Measurements from ENCODE around the gene MYT1. TPM values are rescaled to one million over a fixed set of nuclear protein-coding genes. Genes with fewer than 3 reads are reported as not detected.

Gene MYT1
- total and polyA plus RNA-seq, 2 of the 8 experiments (the other 6 are each of a cell fraction or from before 2014, with no cell fraction given), result 0.63 to 2.0 TPM

GRCh38 chr20:64266988-64267387 is 102.7 kb downstream of the MYT1 start:
- peaks cover 9% of the 10 kb centered on the region for H3K79me1 ChIP-seq (ENCODE audit: low read depth, low read length)
- peaks cover 4 to 15% of the 10 kb centered on the region in 2 experiments for H4K20me1 ChIP-seq (replicated peaks in 1 of 2; ENCODE audit: control insufficient read depth in 1 of 2, insufficient read depth in 2 of 2, low read length in 2 of 2)
- H3K4me1 ChIP-seq (replicated peaks in 1 of 4; ENCODE audit: control insufficient read depth in 3 of 4, insufficient read depth in 4 of 4, low read length in 3 of 4), result peaks cover 0 to 3% (median under 1%) of the 10 kb centered on the region in 4 experiments; a peak in 2 of 7 replicates
- no peak overlapping the region for H2BK120ac ChIP-seq (replicated peaks; ENCODE audit: low read depth, low read length)
- no peak overlapping the region for H3K56ac ChIP-seq (replicated peaks; ENCODE audit: insufficient read length, low read depth, low read length)
- H3K4ac ChIP-seq (replicated peaks; ENCODE audit: insufficient read length, low read depth, low read length), result no peak overlapping the region
- H3K27me3 ChIP-seq (replicated peaks in 1 of 4; ENCODE audit: control insufficient read depth in 3 of 4, extremely low read depth in 1 of 4, insufficient read depth in 3 of 4, low read length in 3 of 4), result no peaks in the 10 kb centered on the region
- peaks cover 0 to 3% of the 10 kb centered on the region in 2 experiments; a peak in 1 of 4 replicates for H3K79me2 ChIP-seq (ENCODE audit: control insufficient read depth in 1 of 2, insufficient read depth in 2 of 2, low read length in 2 of 2)
- no peak overlapping the region for H2BK12ac ChIP-seq (ENCODE audit: low read depth, low read length)
- DNase-seq (ENCODE audit: low read depth in 1 of 2, low spot score in 2 of 2) (no peak), FAIRE-seq (no peak)
- H4K91ac ChIP-seq (replicated peaks; ENCODE audit: insufficient read length, low read length), result no peak overlapping the region
- H2AK5ac ChIP-seq (ENCODE audit: low read depth, low read length), result no peak overlapping the region
- TF ChIP-seq SRF (IDR thresholded peaks at IDR 0.05; ENCODE audit: low read depth, low read length), result no peak
- TF ChIP-seq NANOG (IDR thresholded peaks at IDR 0.05; ENCODE audit: insufficient read depth, low read depth, low read length, poor library complexity, severe bottlenecking), result no peak
- no peak for TF ChIP-seq BRCA1 (IDR thresholded peaks at IDR 0.05; ENCODE audit: low read depth, low read length)
- no peak for TF ChIP-seq KDM1A (IDR thresholded peaks at IDR 0.05; ENCODE audit: borderline replicate concordance, low read length)
- no peak for TF ChIP-seq RBBP5 (IDR thresholded peaks at IDR 0.05; ENCODE audit: borderline replicate concordance, low read depth, low read length)
- no peak for TF ChIP-seq EP300 (IDR thresholded peaks at IDR 0.05; ENCODE audit: borderline replicate concordance in 1 of 2, low read depth in 2 of 2, low read length in 2 of 2)
- H2BK15ac ChIP-seq (ENCODE audit: low read length), result no peak overlapping the region
- no peak overlapping the region for H3K18ac ChIP-seq (ENCODE audit: extremely low read depth, low read length)
- H3K9me3 ChIP-seq (ENCODE audit: insufficient read depth in 2 of 2, low read depth in 1 of 2, low read length in 1 of 2), result peaks cover 0 to 3% of the 10 kb centered on the region in 2 experiments; a peak in 1 of 4 replicates
- peaks cover 0 to 6% (median 2%) of the 10 kb centered on the region in 4 experiments; a peak in 2 of 8 replicates for H3K36me3 ChIP-seq (ENCODE audit: control insufficient read depth in 2 of 4, insufficient read depth in 4 of 4, low read length in 3 of 4)
- peaks cover 2% of the 10 kb centered on the region; the same call in 1 of the 2 replicates for H3K23me2 ChIP-seq (ENCODE audit: low read depth, low read length)
- H3K9ac ChIP-seq (replicated peaks in 1 of 4; ENCODE audit: extremely low read depth in 1 of 4, low read depth in 3 of 4, low read length in 3 of 4), result no peak overlapping the region
- ChIA-PET POLR2A (ENCODE audit: partially characterized antibody) (no interaction called here), CTCF (ENCODE audit: partially characterized antibody) (no interaction called here)
- H3K14ac ChIP-seq (ENCODE audit: insufficient read length), result no peak overlapping the region
- no peak overlapping the region for H3K23ac ChIP-seq (ENCODE audit: insufficient read length)
- H3K27ac ChIP-seq (ENCODE audit: low read depth, low read length), result no peak overlapping the region
- WGBS, 2 experiments (ENCODE audit: extremely low coverage in 1 of 2, insufficient coverage in 1 of 2, insufficient read length in 1 of 2, insufficient replicate concordance in 2 of 2, low coverage in 1 of 2, low lambda C conversion rate in 2 of 2, missing lambda C conversion rate in 1 of 2), result 85% methylated on average over 5 of the region's 5 CpGs; no CpG with 5 or more reads in 1 of the 2 experiments
- no peak overlapping the region for H2BK5ac ChIP-seq (ENCODE audit: low read depth, low read length)
- H2AFZ ChIP-seq (ENCODE audit: low read length), result no peak overlapping the region
- H4K8ac ChIP-seq (ENCODE audit: extremely low read depth, insufficient read depth, low read length), result no peak overlapping the region
- no peak overlapping the region for H3K4me3 ChIP-seq (ENCODE audit: extremely low read depth in 1 of 4, insufficient read depth in 2 of 4, low read depth in 3 of 4, low read length in 4 of 4)
- no peak overlapping the region for H3K4me2 ChIP-seq (ENCODE audit: insufficient read depth in 1 of 2, low read depth in 2 of 2, low read length in 2 of 2)
- no peak overlapping the region for H2BK20ac ChIP-seq (ENCODE audit: low read length)
- H4K5ac ChIP-seq (ENCODE audit: insufficient read length, low read depth, low read length), result no peak overlapping the region

All from H1 (cell line).